Measurements from ENCODE around the gene PAQR8.

The PAQR8 gene

DNA sequence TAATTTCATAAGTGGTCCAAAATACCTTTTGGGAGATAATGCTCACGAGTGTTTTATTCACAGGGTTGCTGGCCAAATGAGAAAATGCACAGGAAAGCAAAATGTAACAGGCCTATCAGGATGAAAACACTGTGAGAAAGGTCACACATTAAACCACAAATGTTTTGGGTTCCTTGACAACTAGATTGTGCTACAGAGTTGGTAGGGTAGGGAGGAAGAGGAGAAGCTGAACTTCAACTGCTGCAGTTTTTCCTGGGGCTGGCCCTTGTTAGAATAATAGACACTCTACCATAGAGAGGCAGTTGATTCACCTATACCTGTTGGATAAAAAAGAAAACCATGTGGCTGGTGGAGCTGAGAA is 28.1 kb upstream of the PAQR8 start:
- ChIA-PET CTCF (no interaction called here), POLR2A (ENCODE audit: low non-redundant PET) (no interaction called here)
- no peak for DNase-seq (ENCODE audit: low spot score)
- TF ChIP-seq, protein P1, sequence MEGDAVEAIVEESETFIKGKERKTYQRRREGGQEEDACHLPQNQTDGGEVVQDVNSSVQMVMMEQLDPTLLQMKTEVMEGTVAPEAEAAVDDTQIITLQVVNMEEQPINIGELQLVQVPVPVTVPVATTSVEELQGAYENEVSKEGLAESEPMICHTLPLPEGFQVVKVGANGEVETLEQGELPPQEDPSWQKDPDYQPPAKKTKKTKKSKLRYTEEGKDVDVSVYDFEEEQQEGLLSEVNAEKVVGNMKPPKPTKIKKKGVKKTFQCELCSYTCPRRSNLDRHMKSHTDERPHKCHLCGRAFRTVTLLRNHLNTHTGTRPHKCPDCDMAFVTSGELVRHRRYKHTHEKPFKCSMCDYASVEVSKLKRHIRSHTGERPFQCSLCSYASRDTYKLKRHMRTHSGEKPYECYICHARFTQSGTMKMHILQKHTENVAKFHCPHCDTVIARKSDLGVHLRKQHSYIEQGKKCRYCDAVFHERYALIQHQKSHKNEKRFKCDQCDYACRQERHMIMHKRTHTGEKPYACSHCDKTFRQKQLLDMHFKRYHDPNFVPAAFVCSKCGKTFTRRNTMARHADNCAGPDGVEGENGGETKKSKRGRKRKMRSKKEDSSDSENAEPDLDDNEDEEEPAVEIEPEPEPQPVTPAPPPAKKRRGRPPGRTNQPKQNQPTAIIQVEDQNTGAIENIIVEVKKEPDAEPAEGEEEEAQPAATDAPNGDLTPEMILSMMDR (conservative IDR thresholded peaks at IDR 0.05; ENCODE audit: low read depth), result no peak
- H3K27ac ChIP-seq, result no peak overlapping the region

DNA sequence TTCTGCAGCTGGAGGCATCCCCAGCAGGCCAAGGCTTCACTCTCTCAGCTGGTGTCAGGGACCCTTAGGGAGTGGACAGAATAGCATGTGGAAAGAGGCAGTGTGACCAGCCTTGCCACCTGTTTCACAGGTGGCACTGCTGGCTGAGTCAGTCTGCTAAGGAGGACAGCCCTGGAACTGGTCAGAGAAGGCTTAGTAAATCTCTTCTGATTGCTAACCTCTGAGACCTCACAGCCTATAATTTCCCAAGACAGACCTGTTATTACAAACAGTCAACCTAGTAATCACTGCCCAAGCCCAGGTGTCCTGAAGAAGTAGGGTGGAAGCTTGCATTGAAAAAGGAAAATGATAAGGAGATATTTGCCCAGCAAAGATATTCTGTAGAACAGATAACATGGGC is 26.4 kb upstream of the PAQR8 start:
- no peak for DNase-seq (ENCODE audit: low spot score)
- no peak overlapping the region for H3K27ac ChIP-seq
- POLR2A ChIA-PET (ENCODE audit: low non-redundant PET), result no interaction called here
- TF ChIP-seq, protein P1 (conservative IDR thresholded peaks at IDR 0.05; ENCODE audit: low read depth), result no peak
- CTCF ChIA-PET, result no interaction called here

DNA sequence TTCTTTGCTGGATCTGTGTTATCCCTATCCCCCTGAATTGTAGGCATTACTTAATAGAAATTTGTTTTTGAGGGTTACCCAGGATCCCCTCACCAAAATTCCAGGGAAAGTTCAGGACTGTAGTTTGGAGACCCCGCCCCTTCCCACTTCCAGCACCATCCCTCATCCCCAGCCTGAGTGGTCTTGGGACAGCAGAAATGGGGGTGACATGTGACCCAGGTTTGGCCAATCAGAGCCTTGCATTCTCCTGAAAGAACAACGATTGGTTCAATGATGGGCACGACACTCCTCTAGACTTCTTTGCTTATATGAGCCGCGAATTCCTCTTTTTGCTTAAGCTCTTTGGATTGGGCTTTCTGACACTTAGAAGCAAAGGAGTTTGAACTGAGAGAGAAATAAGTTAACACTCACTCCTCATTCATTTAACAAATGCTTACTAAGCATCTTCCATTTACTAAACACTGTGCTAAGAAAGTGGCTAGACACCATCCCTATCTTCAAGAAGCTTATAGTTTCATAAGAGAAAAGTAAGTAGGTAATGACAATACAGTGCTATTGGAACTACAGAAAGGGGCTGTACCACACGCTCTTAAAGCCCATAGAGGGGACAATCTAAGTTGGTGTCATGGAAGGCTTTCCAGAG is 24.9 kb upstream of the PAQR8 start:
- ChIA-PET POLR2A (ENCODE audit: low non-redundant PET) (no interaction called here), CTCF (interaction anchor here (0.6 kb wide), 1 partner anchor 11 kb away, joined by 3 read pairs; no protein-coding TSS in a partner anchor)
- no peak overlapping the region for H3K27ac ChIP-seq
- DNase-seq (ENCODE audit: low spot score), result no peak
- TF ChIP-seq, protein P1 (conservative IDR thresholded peaks at IDR 0.05; ENCODE audit: low read depth), result no peak

- ChIA-PET CTCF (interaction anchor here (0.6 kb wide), 1 partner anchor 10 kb away, joined by 3 read pairs; no protein-coding TSS in a partner anchor), POLR2A (ENCODE audit: low non-redundant PET) (no interaction called here)
- no peak for DNase-seq (ENCODE audit: low spot score)
- no peak overlapping the region for H3K27ac ChIP-seq
- TF ChIP-seq, protein P1 (conservative IDR thresholded peaks at IDR 0.05; ENCODE audit: low read depth), result no peak
These were observed 24.2 kb upstream of the PAQR8 start for GRCh38 chr6:52337633-52338290.

DNA sequence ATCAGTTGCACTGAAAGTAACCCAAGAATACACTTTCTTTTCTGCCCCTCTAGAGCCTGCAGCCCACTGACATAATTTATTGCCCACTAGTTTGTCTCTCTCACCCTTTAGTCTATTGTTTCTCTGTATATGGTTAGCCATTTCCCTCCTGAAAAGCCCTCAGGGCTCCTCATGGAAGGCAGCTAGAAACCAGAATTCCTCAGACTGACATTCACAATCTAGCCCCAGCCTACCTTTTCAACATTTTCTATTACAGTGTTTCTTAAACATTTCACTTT is 21.4 kb upstream of the PAQR8 start:
- ChIA-PET POLR2A (ENCODE audit: low non-redundant PET) (no interaction called here), CTCF (interaction anchor here (0.5 kb wide), 1 partner anchor 15 kb away, joined by 3 read pairs; no protein-coding TSS in a partner anchor)
- TF ChIP-seq, protein P1 (conservative IDR thresholded peaks at IDR 0.05; ENCODE audit: low read depth), result no peak
- DNase-seq (ENCODE audit: low spot score), result no peak
- H3K27ac ChIP-seq, result no peak overlapping the region

DNA sequence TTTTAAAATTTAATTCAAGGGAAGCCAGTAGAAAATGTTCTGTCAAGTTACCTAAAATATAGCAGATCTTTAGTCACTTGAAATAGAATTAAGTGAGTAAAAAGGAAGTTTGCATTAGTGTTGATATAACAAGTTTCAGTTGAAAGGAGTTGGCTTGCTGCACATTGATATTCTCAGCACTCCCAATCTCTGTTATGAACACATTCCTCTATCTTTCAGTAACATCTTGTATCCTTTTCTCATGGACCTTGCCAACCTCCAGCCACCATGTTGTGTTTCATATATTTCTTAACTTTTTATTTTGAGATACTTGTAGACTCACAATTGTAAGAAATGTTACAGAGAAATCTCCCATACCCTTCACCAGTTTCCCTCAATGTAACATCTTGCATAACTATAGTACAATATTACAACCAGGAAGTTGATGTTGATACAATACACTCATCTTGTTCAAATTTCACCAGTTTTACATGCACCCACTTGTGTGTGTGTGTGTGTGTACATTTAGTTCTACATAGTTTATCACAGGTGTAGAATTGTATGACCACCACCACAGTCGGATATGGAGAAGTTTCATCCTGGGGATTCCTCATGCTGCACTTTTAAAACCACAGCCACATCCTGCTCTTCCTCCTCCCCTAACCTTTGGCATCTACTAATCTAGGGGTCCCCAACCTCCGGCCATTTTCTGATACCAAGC is 20.2 kb upstream of the PAQR8 start:
- TF ChIP-seq, protein P1 (conservative IDR thresholded peaks at IDR 0.05; ENCODE audit: low read depth), result no peak
- no peak for DNase-seq (ENCODE audit: low spot score)
- no peak overlapping the region for H3K27ac ChIP-seq
- POLR2A ChIA-PET (ENCODE audit: low non-redundant PET), result no interaction called here
- CTCF ChIA-PET, result no interaction called here

Data from RWPE1 (cell line).